GM13976 (cell line): ENCODE measurements around the gene CHN2.

Experiments
- DNase-seq: peaks from one replicate; pipeline ENCODE4 v3.0.0; 2012; ENCODE audit warnings: low spot score
- CTCF ChIP-seq: IDR thresholded peaks from 2 replicates; pipeline ENCODE4 v1.5.1; 2012; ENCODE audit warnings: borderline replicate concordance, mild to moderate bottlenecking; ENCODE audit not compliant: insufficient read depth; ENCODE audit errors: extremely low read depth, missing control alignments, control extremely low read depth
- in situ Hi-C: fragments of 300-500 bp; cut with MboI; formaldehyde crosslinking; loops from one replicate; pipeline ENCODE4 v1.12.0; 2022; ENCODE audit warnings: low sequenced_read_pairs, mixed read lengths, inconsistent platforms; ENCODE audit not compliant: unreplicated experiment

Gene CHN2

GRCh38 chr7:29177963-29178600 is 16.5 kb upstream of the CHN2 start:
- in situ Hi-C loops = no loop called here
- DNase-seq = no peak
- TF ChIP-seq CTCF = no peak

GRCh38 chr7:29179115-29179514 is 15.5 kb upstream of the CHN2 start:
- in situ Hi-C loops = no loop called here
- DNase-seq = no peak
- TF ChIP-seq CTCF = no peak

GRCh38 chr7:29184599-29184998 is 10.0 kb upstream of the CHN2 start:
- TF ChIP-seq CTCF = no peak
- no peak for DNase-seq
- in situ Hi-C loops = loop anchor here (10.0 kb wide), 1 partner anchor 220 kb away; no protein-coding TSS in a partner anchor

GRCh38 chr7:29185613-29186012 is 9.0 kb upstream of the CHN2 start:
- in situ Hi-C loops = loop anchor here (10.0 kb wide), 1 partner anchor 219 kb away; no protein-coding TSS in a partner anchor
- TF ChIP-seq CTCF = no peak
- no peak for DNase-seq

GRCh38 chr7:29189743-29190201 is 4.8 kb upstream of the CHN2 start:
- DNase-seq = peak; percentile 63
- peak; percentile 85 for TF ChIP-seq CTCF
- in situ Hi-C loops = loop anchor here (10.0 kb wide), 1 partner anchor 215 kb away; no protein-coding TSS in a partner anchor

- in situ Hi-C loops = no loop called here
- DNase-seq = no peak
- no peak for TF ChIP-seq CTCF
These were observed 4.1 kb upstream of the CHN2 start for GRCh38 chr7:29190349-29191045.
